H1 (cell line): ENCODE data around the gene FRK. TPM values are rescaled to one million over a fixed set of nuclear protein-coding genes. Genes with fewer than 3 reads are reported as not detected.

ENCODE experiments used
- CTCF ChIA-PET: fragments of 300-600 bp; sonication (Branson Sonifier 250); formaldehyde crosslinking; loops from one replicate; lab custom pipeline; 2021; ENCODE audit not compliant: partially characterized antibody; lab: Charles Lee
- POLR2A ChIA-PET: fragments of 300-600 bp; sonication (Branson Sonifier 250); formaldehyde crosslinking; loops from one replicate; lab custom pipeline; 2021; ENCODE audit warnings: inconsistent platforms; ENCODE audit not compliant: partially characterized antibody; lab: Charles Lee
- DNase-seq, 2 experiments: peaks; one replicate each; pipeline versions ENCODE4 v3.0.0 to v3.0.0-alpha.2; 2010 to 2022; ENCODE audit warnings: low spot score in 2 of 2, low read depth in 1 of 2, mixed read lengths in 1 of 2
- FAIRE-seq: peaks from 2 replicates; lab custom pipeline; 2011; peaks lifted over from hg19 to GRCh38; lab: Jason Lieb, UNC
- H2AFZ ChIP-seq: 2 replicates; pipeline ENCODE4 v1.8.1; 2012; ENCODE audit warnings: low read length, inconsistent platforms
- H2AK5ac ChIP-seq: 2 replicates; pipeline ENCODE4 v1.6.1; 2013; ENCODE audit warnings: low read depth, low read length
- H2BK120ac ChIP-seq: replicated peaks from 2 replicates; pipeline ENCODE3; 2013; ENCODE audit warnings: low read depth, low read length, inconsistent platforms
- H2BK12ac ChIP-seq: 2 replicates; pipeline ENCODE4 v1.6.1; 2013; ENCODE audit warnings: low read depth, low read length
- H2BK15ac ChIP-seq: 2 replicates; pipeline ENCODE4 v1.6.1; 2013; ENCODE audit warnings: low read length
- H2BK20ac ChIP-seq: 2 replicates; pipeline ENCODE4 v1.6.1; 2013; ENCODE audit warnings: low read length
- H2BK5ac ChIP-seq: 2 replicates; pipeline ENCODE4 v1.6.1; 2013; ENCODE audit warnings: low read depth, low read length
- H3K14ac ChIP-seq: 2 replicates; pipeline ENCODE4 v1.6.1; 2013; ENCODE audit warnings: inconsistent platforms; ENCODE audit not compliant: insufficient read length
- H3K18ac ChIP-seq: 2 replicates; pipeline ENCODE4 v1.6.1; 2013; ENCODE audit warnings: low read length; ENCODE audit errors: extremely low read depth
- H3K23ac ChIP-seq: 2 replicates; pipeline ENCODE4 v1.6.1; 2013; ENCODE audit warnings: inconsistent platforms; ENCODE audit not compliant: insufficient read length
- H3K23me2 ChIP-seq: 2 replicates; pipeline ENCODE4 v1.6.1; 2013; ENCODE audit warnings: low read depth, low read length
- H3K27ac ChIP-seq: 2 replicates; pipeline ENCODE4 v1.6.1; 2011; ENCODE audit warnings: low read depth, low read length, inconsistent platforms
- H3K27me3 ChIP-seq, 4 experiments: replicated peaks in 1 of 4; 1 replicate in 1 of 4; 2 replicates in 3 of 4; pipeline versions ENCODE4 v1.6.1 to v1.8.1; 2011 to 2013; ENCODE audit warnings: low read length in 3 of 4, mild to moderate bottlenecking in 3 of 4, inconsistent platforms in 2 of 4, mixed read lengths in 2 of 4, moderate library complexity in 1 of 4; ENCODE audit not compliant: control insufficient read depth in 3 of 4, insufficient read depth in 3 of 4; ENCODE audit errors: extremely low read depth in 1 of 4
- H3K36me3 ChIP-seq, 4 experiments: 2 replicates each; pipeline versions ENCODE4 v1.6.1 to v1.8.1; 2011 to 2013; ENCODE audit warnings: mild to moderate bottlenecking in 4 of 4, low read length in 3 of 4, moderate library complexity in 2 of 4, control low read depth in 1 of 4, inconsistent platforms in 1 of 4; ENCODE audit not compliant: insufficient read depth in 4 of 4, control insufficient read depth in 2 of 4
- H3K4ac ChIP-seq: replicated peaks from 2 replicates; pipeline ENCODE3; 2013; ENCODE audit warnings: low read length, low read depth, mixed read lengths, inconsistent platforms; ENCODE audit not compliant: insufficient read length
- H3K4me1 ChIP-seq, 4 experiments: replicated peaks in 1 of 4; 1 replicate in 1 of 4; 2 replicates in 3 of 4; pipeline versions ENCODE4 v1.6.1 to v1.8.1; 2011 to 2013; ENCODE audit warnings: low read length in 3 of 4, inconsistent platforms in 2 of 4, mixed read lengths in 1 of 4; ENCODE audit not compliant: insufficient read depth in 4 of 4, control insufficient read depth in 3 of 4
- H3K4me2 ChIP-seq, 2 experiments: 2 replicates each; pipeline versions ENCODE4 v1.6.1 to v1.8.1; 2011 to 2013; ENCODE audit warnings: low read depth in 2 of 2, low read length in 2 of 2, control low read depth in 1 of 2, inconsistent platforms in 1 of 2, mild to moderate bottlenecking in 1 of 2; ENCODE audit not compliant: insufficient read depth in 1 of 2
- H3K4me3 ChIP-seq, 4 experiments: fragments of 200-600, 300-600 bp in 1 of 4; sonication (generic), shearing (Covaris generic), sonication (Bioruptor Twin) in 1 of 4; 2 replicates each; pipeline versions ENCODE4 v1.5.1 to v1.8.1; 2011 to 2016; ENCODE audit warnings: low read length in 4 of 4, low read depth in 3 of 4, control low read depth in 2 of 4, inconsistent platforms in 2 of 4, mild to moderate bottlenecking in 2 of 4, mixed read lengths in 1 of 4, moderate library complexity in 1 of 4; ENCODE audit not compliant: insufficient read depth in 2 of 4; ENCODE audit errors: extremely low read depth in 1 of 4
- H3K56ac ChIP-seq: replicated peaks from 2 replicates; pipeline ENCODE3; 2013; ENCODE audit warnings: low read depth, mild to moderate bottlenecking, mixed read lengths, low read length, inconsistent platforms; ENCODE audit not compliant: insufficient read length
- H3K79me1 ChIP-seq: 2 replicates; pipeline ENCODE4 v1.6.1; 2013; ENCODE audit warnings: low read depth, low read length, control low read depth
- H3K79me2 ChIP-seq, 2 experiments: 2 replicates each; pipeline versions ENCODE4 v1.6.1 to v1.8.1; 2012 to 2013; ENCODE audit warnings: low read length in 2 of 2, mild to moderate bottlenecking in 2 of 2, inconsistent platforms in 1 of 2; ENCODE audit not compliant: insufficient read depth in 2 of 2, control insufficient read depth in 1 of 2
- H3K9ac ChIP-seq, 4 experiments: replicated peaks in 1 of 4; 1 replicate in 1 of 4; 2 replicates in 3 of 4; pipeline versions ENCODE4 v1.6.1 to v1.8.1; 2011 to 2013; ENCODE audit warnings: low read depth in 3 of 4, low read length in 3 of 4, control low read depth in 2 of 4, mild to moderate bottlenecking in 2 of 4, moderate library complexity in 2 of 4, inconsistent platforms in 1 of 4; ENCODE audit errors: extremely low read depth in 1 of 4
- H3K9me3 ChIP-seq, 2 experiments: 2 replicates each; pipeline versions ENCODE4 v1.6.1 to v1.8.1; 2012 to 2013; ENCODE audit warnings: mild to moderate bottlenecking in 2 of 2, moderate library complexity in 2 of 2, control low read depth in 1 of 2, inconsistent platforms in 1 of 2, low read depth in 1 of 2, low read length in 1 of 2, mixed read lengths in 1 of 2; ENCODE audit not compliant: insufficient read depth in 2 of 2
- H4K20me1 ChIP-seq, 2 experiments: replicated peaks in 1 of 2; 2 replicates each; pipeline versions ENCODE3 to v1.8.1; 2011 to 2013; ENCODE audit warnings: inconsistent platforms in 2 of 2, low read length in 2 of 2, mild to moderate bottlenecking in 1 of 2; ENCODE audit not compliant: insufficient read depth in 2 of 2, control insufficient read depth in 1 of 2
- H4K5ac ChIP-seq: 2 replicates; pipeline ENCODE4 v1.6.1; 2013; ENCODE audit warnings: low read length, low read depth, mixed read lengths, inconsistent platforms; ENCODE audit not compliant: insufficient read length
- H4K8ac ChIP-seq: 2 replicates; pipeline ENCODE4 v1.8.0; 2013; ENCODE audit warnings: mild to moderate bottlenecking, moderate library complexity, low read length, inconsistent platforms; ENCODE audit not compliant: insufficient read depth; ENCODE audit errors: extremely low read depth
- H4K91ac ChIP-seq: replicated peaks from 2 replicates; pipeline ENCODE3; 2013; ENCODE audit warnings: low read length, mixed read lengths, inconsistent platforms; ENCODE audit not compliant: insufficient read length
- BCL11A ChIP-seq, 2 experiments: IDR thresholded peaks; one replicate each; pipeline ENCODE4 v1.6.1; 2011; ENCODE audit warnings: low read depth in 2 of 2, low read length in 2 of 2, mild to moderate bottlenecking in 2 of 2
- CBX5 ChIP-seq: fragments of 300-800, 300-1000 bp; sonication (generic); IDR thresholded peaks from 2 replicates; pipeline ENCODE4 v1.7.1; 2016; ENCODE audit warnings: antibody characterized with exemption, low read length, low read depth
- CTCF ChIP-seq, 3 experiments: IDR thresholded peaks; 1 replicate in 2 of 3; 2 replicates in 1 of 3; pipeline versions ENCODE4 v1.5.1 to v1.6.1; 2011; ENCODE audit warnings: low read length in 3 of 3, mild to moderate bottlenecking in 3 of 3, inconsistent platforms in 2 of 3, low read depth in 1 of 3, moderate library complexity in 1 of 3; ENCODE audit not compliant: insufficient read depth in 1 of 3; ENCODE audit errors: control extremely low read depth in 1 of 3
- JUN ChIP-seq: IDR thresholded peaks from 2 replicates; pipeline ENCODE4 v1.6.1; 2011; ENCODE audit warnings: low read depth, mild to moderate bottlenecking, improper control_type of control experiment, low read length
- KDM5A ChIP-seq: fragments of 200-600 bp; IDR thresholded peaks from 2 replicates; pipeline ENCODE4 v1.7.1; 2012; ENCODE audit warnings: mild to moderate bottlenecking, low read length, inconsistent platforms, mixed read lengths
- MAFK ChIP-seq: IDR thresholded peaks from 2 replicates; pipeline ENCODE4 v1.6.1; 2012; ENCODE audit warnings: low read depth, mild to moderate bottlenecking, improper control_type of control experiment, low read length
- RNF2 ChIP-seq: fragments of 200-900, 300-1000 bp; sonication (generic); IDR thresholded peaks from 2 replicates; pipeline ENCODE4 v1.7.1; 2016; ENCODE audit warnings: borderline replicate concordance, low read depth, mild to moderate bottlenecking, antibody characterized with exemption, low read length; ENCODE audit not compliant: poor library complexity, severe bottlenecking; ENCODE audit errors: missing control alignments
- SIRT6 ChIP-seq: IDR thresholded peaks from one replicate; pipeline ENCODE4 v1.7.1; 2012; ENCODE audit warnings: low read length, inconsistent platforms
- SIX5 ChIP-seq: IDR thresholded peaks from 2 replicates; pipeline ENCODE4 v1.6.1; 2011; ENCODE audit warnings: mild to moderate bottlenecking, low read depth, low read length
- SP2 ChIP-seq: IDR thresholded peaks from 2 replicates; pipeline ENCODE4 v1.6.1; 2012; ENCODE audit warnings: mild to moderate bottlenecking, low read length, inconsistent platforms
- SUZ12 ChIP-seq: fragments of 200-600 bp; sonication (generic); IDR thresholded peaks from 2 replicates; pipeline ENCODE4 v1.6.1; 2012; ENCODE audit warnings: mild to moderate bottlenecking, inconsistent platforms, low read length, moderate library complexity, mixed read lengths
- YY1 ChIP-seq: IDR thresholded peaks from 2 replicates; pipeline ENCODE4 v1.6.1; 2011; ENCODE audit warnings: low read depth, mild to moderate bottlenecking, low read length
- polyA plus RNA-seq, 7 experiments: library from polyadenylated mRNA; depleted of rRNA in 3 of 7; stranded (reverse) in 5 of 7; unstranded in 2 of 7; fragments of >200 nt in 5 of 7; fragments of 200-250 nt in 2 of 7; gene quantifications; 1 replicate in 5 of 7; 2 replicates in 1 of 7; 4 replicates in 1 of 7; pipeline versions ENCODE4 v1.2.1 to v1.2.3, GENCODE V29; 2011 to 2013; ENCODE audit warnings: missing spikeins in 2 of 7, mixed read lengths in 2 of 7
- total RNA-seq: library from RNA; stranded (reverse); fragmentation: NEBNext Ultra II Directional; extraction: Animal tissue kit (Norgen Biotek cat#: 25700); gene quantifications from 2 replicates; pipeline ENCODE4 v1.2.1, GENCODE V29; 2021
- TF ChIP-seq, protein P1 (sequence below): IDR thresholded peaks from 2 replicates; pipeline ENCODE4 v1.6.1; 2011; ENCODE audit warnings: low read depth, mild to moderate bottlenecking, low read length; ENCODE audit not compliant: insufficient read depth

FRK gene
- total and polyA plus RNA-seq, 2 of the 8 experiments (the other 6 are each of a cell fraction or from before 2014, with no cell fraction given): 0.11 to 0.24 TPM

DNA sequence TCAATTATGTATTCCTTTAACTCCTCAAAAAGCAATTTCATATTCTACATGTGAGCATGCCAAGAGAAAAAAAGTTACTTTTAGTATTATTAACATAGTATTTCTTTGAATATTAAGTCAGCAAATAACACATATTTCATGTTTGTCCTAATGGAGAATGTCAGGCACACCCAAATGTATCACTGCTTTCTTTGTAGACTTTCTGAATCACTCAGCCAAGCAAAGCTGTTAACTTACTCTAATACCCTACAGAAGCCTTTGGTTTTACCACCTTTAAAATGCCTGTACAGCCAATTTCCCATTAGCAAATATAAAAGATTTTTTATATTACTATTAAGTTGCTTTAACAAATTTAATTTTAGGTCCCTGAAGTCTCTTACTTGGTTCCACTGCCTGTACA, 23.8 kb downstream of the FRK start:
- Histone ChIP-seq H3K4me2 (no peak overlapping the region), H3K4me1 (peaks cover 0 to 3% (median 2%) of the 10 kb centered on the region in 4 experiments; a peak in 1 of 7 replicates), H2BK15ac (no peak overlapping the region), H4K20me1 (no peaks in the 10 kb centered on the region), H4K8ac (no peak overlapping the region), H3K79me2 (no peaks in the 10 kb centered on the region), H3K23ac (no peak overlapping the region), H3K27ac (no peak overlapping the region), H3K18ac (no peak overlapping the region), H2BK120ac (no peak overlapping the region), H3K4me3 (no peak overlapping the region), H2AK5ac (no peak overlapping the region), H2BK12ac (no peak overlapping the region), H3K14ac (no peak overlapping the region), H3K4ac (no peak overlapping the region), H3K9ac (no peak overlapping the region), H2AFZ (no peak overlapping the region), H4K91ac (no peak overlapping the region), H4K5ac (no peak overlapping the region), H3K79me1 (no peaks in the 10 kb centered on the region), H2BK5ac (no peak overlapping the region), H2BK20ac (no peak overlapping the region), H3K27me3 (no peaks in the 10 kb centered on the region), H3K56ac (no peak overlapping the region), H3K9me3 (no peaks in the 10 kb centered on the region), H3K23me2 (no peaks in the 10 kb centered on the region), H3K36me3 (no peaks in the 10 kb centered on the region)
- DNase-seq: no peak
- no peak for FAIRE-seq
- POLR2A ChIA-PET: no interaction called here
- CTCF ChIA-PET: interaction anchor here (1.5 kb wide), 1 partner anchor 42 kb away, joined by 3 read pairs; no protein-coding TSS in a partner anchor
- TF ChIP-seq, protein P1, sequence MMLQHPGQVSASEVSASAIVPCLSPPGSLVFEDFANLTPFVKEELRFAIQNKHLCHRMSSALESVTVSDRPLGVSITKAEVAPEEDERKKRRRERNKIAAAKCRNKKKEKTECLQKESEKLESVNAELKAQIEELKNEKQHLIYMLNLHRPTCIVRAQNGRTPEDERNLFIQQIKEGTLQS: no peak
- TF ChIP-seq SUZ12 (no peak), SIRT6 (no peak), JUN (no peak), CTCF (IDR thresholded peaks at IDR 0.05; ENCODE audit: control extremely low read depth in 1 of 3, insufficient read depth in 1 of 3, low read depth in 1 of 3, low read length in 3 of 3) (no peak), CBX5 (no peak), YY1 (no peak), SP2 (no peak), SIX5 (no peak), BCL11A (IDR thresholded peaks at IDR 0.05; ENCODE audit: low read depth in 2 of 2, low read length in 2 of 2) (no peak), MAFK (no peak), KDM5A (no peak), RNF2 (no peak)
